B cell (primary cell): ENCODE measurements around the gene LMLN.

Experiments used
- EZH2 ChIP-seq: IDR thresholded peaks from 2 replicates; pipeline ENCODE4 v1.6.1; 2012; ENCODE audit warnings: borderline replicate concordance, low read depth, mild to moderate bottlenecking, moderate library complexity, low read length; ENCODE audit not compliant: insufficient read depth, poor library complexity, severe bottlenecking
- TF ChIP-seq, protein P1 (sequence below): fragments of 200-600 bp; IDR thresholded peaks from one replicate; pipeline ENCODE4 v1.8.0; 2022; ENCODE audit warnings: antibody characterized with exemption, mild to moderate bottlenecking

DNA sequence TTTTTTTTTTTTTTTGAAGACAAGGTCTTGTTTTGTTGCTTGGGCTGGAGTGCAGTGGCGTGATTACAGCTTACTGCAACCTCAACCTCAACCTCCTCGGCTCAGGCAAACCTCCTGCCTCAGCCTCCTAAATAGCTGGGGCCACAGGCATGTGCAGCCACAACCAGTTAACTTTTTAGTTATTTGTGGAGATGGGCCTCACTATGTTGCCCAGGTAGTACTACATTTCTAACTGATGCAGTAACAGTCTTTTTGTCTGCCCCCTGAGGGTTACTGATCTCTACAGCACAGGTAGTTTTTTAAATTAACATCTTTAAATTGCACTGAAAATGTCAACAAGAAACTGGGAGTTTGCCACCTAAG is 3.4 kb upstream of the LMLN start:
- no peak for TF ChIP-seq EZH2
- TF ChIP-seq, protein P1, sequence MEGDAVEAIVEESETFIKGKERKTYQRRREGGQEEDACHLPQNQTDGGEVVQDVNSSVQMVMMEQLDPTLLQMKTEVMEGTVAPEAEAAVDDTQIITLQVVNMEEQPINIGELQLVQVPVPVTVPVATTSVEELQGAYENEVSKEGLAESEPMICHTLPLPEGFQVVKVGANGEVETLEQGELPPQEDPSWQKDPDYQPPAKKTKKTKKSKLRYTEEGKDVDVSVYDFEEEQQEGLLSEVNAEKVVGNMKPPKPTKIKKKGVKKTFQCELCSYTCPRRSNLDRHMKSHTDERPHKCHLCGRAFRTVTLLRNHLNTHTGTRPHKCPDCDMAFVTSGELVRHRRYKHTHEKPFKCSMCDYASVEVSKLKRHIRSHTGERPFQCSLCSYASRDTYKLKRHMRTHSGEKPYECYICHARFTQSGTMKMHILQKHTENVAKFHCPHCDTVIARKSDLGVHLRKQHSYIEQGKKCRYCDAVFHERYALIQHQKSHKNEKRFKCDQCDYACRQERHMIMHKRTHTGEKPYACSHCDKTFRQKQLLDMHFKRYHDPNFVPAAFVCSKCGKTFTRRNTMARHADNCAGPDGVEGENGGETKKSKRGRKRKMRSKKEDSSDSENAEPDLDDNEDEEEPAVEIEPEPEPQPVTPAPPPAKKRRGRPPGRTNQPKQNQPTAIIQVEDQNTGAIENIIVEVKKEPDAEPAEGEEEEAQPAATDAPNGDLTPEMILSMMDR, result no peak
